K562 (cell line): ENCODE measurements around the gene NFATC1. TPM values are rescaled to one million over a fixed set of nuclear protein-coding genes. Genes with fewer than 3 reads are reported as not detected.

Experiments used
- ATAC-seq: fragments of 200-7000 bp; cut with Tn5 transposase; 3 replicates; pipeline ENCODE4 v1.9.1; 2020; ENCODE audit warnings: moderate library complexity
- BruUV-seq: library from RNA; stranded (reverse); fragments of 400-500 nt; replicated peaks from 2 replicates; lab custom pipeline; 2021; lab: Mats Ljungman, UMichigan
- CTCF ChIA-PET: fragments of 300-600 bp; formaldehyde crosslinking; extraction: SDS; loops from one replicate; lab custom pipeline; 2021; ENCODE audit warnings: low intra/inter-chr PET ratio; lab: Yijun Ruan, JAX
- POLR2A ChIA-PET: fragments of 300-600, 350-650 bp; sonication (Branson Sonifier 250); formaldehyde crosslinking; extraction: SDS; loops from one replicate; lab custom pipeline; 2021; ENCODE audit warnings: antibody characterized with exemption, inconsistent platforms; lab: Yijun Ruan, JAX
- DNase-seq, 4 experiments: peaks; one replicate each; pipeline versions ENCODE4 v3.0.0 to v3.0.0-alpha.2; 2011 to 2018; ENCODE audit warnings: low spot score in 3 of 4, mixed read lengths in 3 of 4; ENCODE audit errors: extremely low read depth in 1 of 4
- FAIRE-seq: peaks from 2 replicates; lab custom pipeline; 2011; peaks lifted over from hg19 to GRCh38; lab: Jason Lieb, UNC
- H2AFZ ChIP-seq: 2 replicates; pipeline ENCODE4 v1.6.0; 2011; ENCODE audit warnings: low read depth, low read length, control low read depth, inconsistent platforms
- H3K27ac ChIP-seq: fragments of 200-600 bp; 3 replicates; pipeline ENCODE4 v1.8.0; 2011; ENCODE audit warnings: low read depth, mild to moderate bottlenecking, control low read depth, inconsistent platforms, low read length, moderate library complexity, mixed read lengths; ENCODE audit errors: extremely low read depth
- H3K27me3 ChIP-seq, 2 experiments: fragments of 300-600 bp in 1 of 2; 2 replicates in 1 of 2; 3 replicates in 1 of 2; pipeline versions ENCODE4 v1.6.0 to v1.8.0; 2011; ENCODE audit warnings: inconsistent platforms in 2 of 2, low read length in 2 of 2, mild to moderate bottlenecking in 1 of 2, mixed read lengths in 1 of 2, moderate library complexity in 1 of 2; ENCODE audit not compliant: control insufficient read depth in 2 of 2, insufficient read depth in 2 of 2
- H3K36me3 ChIP-seq: fragments of 300-600 bp; 3 replicates; pipeline ENCODE4 v1.8.0; 2011; ENCODE audit warnings: mild to moderate bottlenecking, low read length, inconsistent platforms; ENCODE audit not compliant: control insufficient read depth, insufficient read depth
- H3K4me1 ChIP-seq, 2 experiments: fragments of 200-600 bp in 1 of 2; replicated peaks in 1 of 2; 2 replicates in 1 of 2; 3 replicates in 1 of 2; pipeline versions ENCODE4 v1.5.1 to v1.8.0; 2011; ENCODE audit warnings: inconsistent platforms in 2 of 2, low read length in 2 of 2, mild to moderate bottlenecking in 1 of 2, mixed read lengths in 1 of 2, moderate library complexity in 1 of 2; ENCODE audit not compliant: control insufficient read depth in 2 of 2, insufficient read depth in 2 of 2
- H3K4me2 ChIP-seq: 2 replicates; pipeline ENCODE4 v1.6.1; 2011; ENCODE audit warnings: low read length, control low read depth, inconsistent platforms, mixed read lengths; ENCODE audit not compliant: insufficient read depth
- H3K4me3 ChIP-seq: fragments of 200-600 bp; sonication (generic), shearing (Covaris generic); 2 replicates; pipeline ENCODE4 v1.5.1; 2016; ENCODE audit warnings: control low read depth, inconsistent platforms
- H3K79me2 ChIP-seq: fragments of 200-600 bp; 3 replicates; pipeline ENCODE4 v1.8.0; 2011; ENCODE audit warnings: low read length, inconsistent platforms; ENCODE audit not compliant: control insufficient read depth, insufficient read depth
- H3K9ac ChIP-seq, 2 experiments: 2 replicates each; pipeline versions ENCODE4 v1.6.0 to v1.6.1; 2011; ENCODE audit warnings: low read depth in 2 of 2, low read length in 2 of 2, control low read depth in 1 of 2, inconsistent platforms in 1 of 2, mild to moderate bottlenecking in 1 of 2, mixed read lengths in 1 of 2; ENCODE audit not compliant: insufficient read depth in 1 of 2
- H3K9me1 ChIP-seq: one replicate; pipeline ENCODE4 v1.6.0; 2011; ENCODE audit warnings: inconsistent platforms, mild to moderate bottlenecking, low read length, moderate library complexity; ENCODE audit not compliant: control insufficient read depth, insufficient read depth
- H3K9me3 ChIP-seq: replicated peaks from 2 replicates; pipeline ENCODE4 v1.5.1; 2011; ENCODE audit warnings: low read depth, low read length, inconsistent platforms; ENCODE audit not compliant: control insufficient read depth, insufficient read depth
- H4K20me1 ChIP-seq: replicated peaks from 2 replicates; pipeline ENCODE4 v1.6.1; 2011; ENCODE audit warnings: low read length, inconsistent platforms, mixed read lengths; ENCODE audit not compliant: control insufficient read depth, insufficient read depth
- CHD2 ChIP-seq: IDR thresholded peaks from 2 replicates; pipeline ENCODE4 v1.6.1; 2011; ENCODE audit warnings: low read depth, low read length
- MAFK ChIP-seq: IDR thresholded peaks from 2 replicates; pipeline ENCODE4 v1.6.1; 2011; ENCODE audit warnings: low read length, improper control_type of control experiment
- NFIC ChIP-seq: fragments of 450-650 bp; IDR thresholded peaks from 2 replicates; pipeline ENCODE4 v1.6.1; 2017; ENCODE audit warnings: mild to moderate bottlenecking, inconsistent platforms
- RFX5 ChIP-seq: IDR thresholded peaks from 2 replicates; pipeline ENCODE4 v1.6.1; 2011; ENCODE audit warnings: low read depth, mild to moderate bottlenecking, improper control_type of control experiment, low read length
- SMARCC2 ChIP-seq: fragments of 450-650 bp; IDR thresholded peaks from 2 replicates; pipeline ENCODE4 v1.6.1; 2017; ENCODE audit warnings: antibody characterized with exemption, moderate library complexity, mild to moderate bottlenecking, low read depth
- WGBS: fragments of 100-300 bp; shearing (Covaris generic); methylation state at CpG from one replicate; pipeline ENCODE4 v1.1.6; 2016; ENCODE audit warnings: low coverage, mixed read lengths; ENCODE audit not compliant: insufficient coverage; ENCODE audit errors: missing lambda C conversion rate; 5-methylcytosine and 5-hydroxymethylcytosine counted together
- in situ Hi-C: fragments of 300-500 bp; cut with MboI; formaldehyde crosslinking; loops from 4 replicates; pipeline ENCODE4 v1.15.0; 2018; ENCODE audit warnings: inconsistent platforms, mixed read lengths
- intact Hi-C: fragments of 100-400 bp; cut with micrococcal nuclease; formaldehyde crosslinking; loops from 2 replicates; pipeline ENCODE4 v1.14.2; 2022
- polyA plus RNA-seq, 8 experiments: library from polyadenylated mRNA; depleted of rRNA in 4 of 8; stranded (reverse) in 5 of 8; unstranded in 3 of 8; fragments of >200 nt; fragmentation: Nextera tagmentation in 2 of 8; fragmentation: Illumina TruSeq in 1 of 8; extraction: Ambion mirVana in 2 of 8; extraction: Trizol in 1 of 8; gene quantifications; 2 replicates each; pipeline versions ENCODE4 v1.2.1 to v1.2.3, GENCODE V29; 2011 to 2014; ENCODE audit warnings: inconsistent platforms in 1 of 8, missing spikeins in 1 of 8
- total RNA-seq, 7 experiments: library from RNA; depleted of rRNA in 6 of 7; stranded (reverse); fragments of >200 nt in 6 of 7; fragmentation: Illumina TruSeq in 2 of 7; extraction: Trizol in 2 of 7; gene quantifications; 2 replicates each; pipeline versions ENCODE4 v1.2.1 to v1.2.3, GENCODE V29; 2011 to 2021; ENCODE audit warnings: low replicate concordance in 1 of 7

The NFATC1 gene
- total and polyA plus RNA-seq, 9 of the 15 experiments (the other 6 are each of a cell fraction or from before 2014, with no cell fraction given), result 1.1 to 16.4 (median 2.5) TPM

DNA sequence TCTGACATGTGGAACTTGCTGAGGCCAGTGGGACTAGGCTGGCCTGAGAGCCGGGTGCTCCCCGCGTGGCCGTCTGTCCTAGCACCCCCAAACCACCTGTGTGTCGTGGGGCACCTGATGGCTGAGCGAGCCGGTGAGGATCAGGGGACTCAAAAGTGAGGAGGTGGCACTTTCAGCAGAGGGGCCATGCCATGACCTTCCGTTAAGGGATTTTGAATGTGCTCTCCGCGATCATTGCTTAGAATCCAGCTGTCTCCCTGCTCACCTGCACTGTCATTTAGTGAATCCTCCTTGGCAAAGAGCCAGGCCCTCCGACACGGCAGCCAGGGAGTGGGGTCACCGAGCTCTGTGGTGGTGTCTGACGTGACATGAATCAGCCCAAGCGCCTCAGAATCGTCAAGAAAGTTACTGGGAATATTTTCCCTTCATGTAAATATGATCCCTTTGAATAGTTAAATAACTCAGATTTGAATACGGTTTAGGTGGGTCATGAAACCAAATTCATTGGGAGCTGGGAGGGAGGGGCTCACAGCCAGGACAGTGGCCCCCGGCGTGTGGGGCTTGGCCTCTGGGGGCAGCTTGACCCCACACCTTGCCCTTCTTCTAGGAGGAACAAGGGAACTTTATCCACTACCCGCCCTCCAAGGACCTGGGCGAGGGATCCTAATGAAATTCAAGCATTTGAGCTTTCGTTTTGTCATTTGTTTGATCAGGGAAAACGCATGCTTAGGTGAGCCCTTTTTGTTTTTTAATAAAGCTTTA is 9.5 kb downstream of the NFATC1 start:
- intact Hi-C loops, result no loop called here
- FAIRE-seq (no peak), DNase-seq (no peak), ATAC-seq (no peak)
- in situ Hi-C loops, result no loop called here
- H3K36me3 ChIP-seq, result no peaks in the 10 kb centered on the region
- BruUV-seq, result no TSS peak
- H3K9me3 ChIP-seq, result no peaks in the 10 kb centered on the region
- H3K79me2 ChIP-seq, result peaks cover 37% of the 10 kb centered on the region
- peak overlapping the region; percentile 41; the same call in 1 of the 2 replicates for H3K4me2 ChIP-seq
- H3K4me3 ChIP-seq, result no peak overlapping the region
- no peaks in the 10 kb centered on the region for H3K27me3 ChIP-seq
- H3K4me1 ChIP-seq, result peaks cover 8 to 55% of the 10 kb centered on the region in 2 experiments; a peak in 4 of 5 replicates
- peaks cover 26% of the 10 kb centered on the region for H4K20me1 ChIP-seq
- no peak overlapping the region for H3K27ac ChIP-seq
- peak overlapping the region in 1 of 2 experiments; percentile 65; a peak in 1 of 4 replicates for H3K9ac ChIP-seq
- CTCF ChIA-PET, result no interaction called here
- peaks cover 6% of the 10 kb centered on the region for H3K9me1 ChIP-seq
- POLR2A ChIA-PET, result interaction anchor here (0.6 to 1.5 kb wide), 3 partner anchors 9 to 118 kb away, joined by 3 read pairs; no protein-coding TSS in a partner anchor
- TF ChIP-seq NFIC (peak; percentile 84), SMARCC2 (no peak), RFX5 (no peak), MAFK (no peak), CHD2 (no peak)
- 54% methylated on average over 13 of the region's 23 CpGs for WGBS
- H2AFZ ChIP-seq, result no peak overlapping the region
